Brain microvascular endothelial cell (primary cell): Measurements from ENCODE around the gene CNNM1.

Experiments used
- DNase-seq: peaks from one replicate; pipeline ENCODE4 v3.0.0-alpha.2; 2020
- H3K27ac ChIP-seq: fragments of 250-450 bp; sonication (Bioruptor Pico); 2 replicates; pipeline ENCODE4 v1.5.1; 2020; ENCODE audit warnings: mild to moderate bottlenecking, moderate library complexity
- H3K27me3 ChIP-seq: fragments of 250-450 bp; sonication (Bioruptor Pico); replicated peaks from 2 replicates; pipeline ENCODE4 v1.5.1; 2020; ENCODE audit warnings: mild to moderate bottlenecking
- H3K36me3 ChIP-seq: fragments of 250-450 bp; sonication (Bioruptor Pico); replicated peaks from 2 replicates; pipeline ENCODE4 v1.5.1; 2020; ENCODE audit warnings: mild to moderate bottlenecking
- H3K4me3 ChIP-seq: 2 replicates; pipeline ENCODE4 v1.5.1; 2011; ENCODE audit warnings: low read depth, mild to moderate bottlenecking, control low read depth, low read length, moderate library complexity
- CTCF ChIP-seq: IDR thresholded peaks from 2 replicates; pipeline ENCODE4 v1.5.1; 2011; ENCODE audit warnings: low read depth, mild to moderate bottlenecking, moderate library complexity, low read length, control low read depth, inconsistent platforms; ENCODE audit errors: missing control alignments
- in situ Hi-C: cut with HindIII; loops from 2 replicates; pipeline ENCODE4 v1.10.0; 2017; ENCODE audit warnings: low sequenced_read_pairs, low pct_ligation_motif_present

Gene CNNM1

DNA sequence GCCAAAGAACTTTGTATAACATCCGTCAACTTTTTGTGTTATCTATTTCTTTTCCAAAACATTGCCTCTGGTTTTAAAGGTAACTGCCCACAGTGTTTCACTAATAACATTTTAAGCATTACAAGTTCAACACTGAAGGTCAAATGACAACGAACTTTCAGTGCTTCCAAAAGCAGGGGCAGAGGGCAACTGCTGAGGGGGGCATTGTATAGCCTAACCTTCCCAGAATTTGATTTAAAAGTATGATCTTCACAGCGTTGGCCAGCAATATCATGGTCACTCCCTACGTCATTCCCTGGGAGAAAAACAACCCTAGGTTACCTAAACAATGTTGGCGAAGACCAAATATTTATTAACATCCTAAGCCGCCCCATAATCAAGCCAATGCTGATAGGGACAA, 103.7 kb downstream of the CNNM1 start:
- Histone ChIP-seq H3K4me3 (no peak overlapping the region), H3K27me3 (no peaks in the 10 kb centered on the region), H3K36me3 (no peaks in the 10 kb centered on the region), H3K27ac (no peak overlapping the region)
- DNase-seq, result no peak
- in situ Hi-C loops, result no loop called here
- no peak for TF ChIP-seq CTCF

GRCh38 chr10:99433378-99434020, 104.3 kb downstream of the CNNM1 start:
- H3K36me3 ChIP-seq, result no peaks in the 10 kb centered on the region
- no peak for DNase-seq
- H3K4me3 ChIP-seq, result no peak overlapping the region
- H3K27me3 ChIP-seq, result no peaks in the 10 kb centered on the region
- no peak overlapping the region for H3K27ac ChIP-seq
- peak; percentile 38 for TF ChIP-seq CTCF
- in situ Hi-C loops, result no loop called here

DNA sequence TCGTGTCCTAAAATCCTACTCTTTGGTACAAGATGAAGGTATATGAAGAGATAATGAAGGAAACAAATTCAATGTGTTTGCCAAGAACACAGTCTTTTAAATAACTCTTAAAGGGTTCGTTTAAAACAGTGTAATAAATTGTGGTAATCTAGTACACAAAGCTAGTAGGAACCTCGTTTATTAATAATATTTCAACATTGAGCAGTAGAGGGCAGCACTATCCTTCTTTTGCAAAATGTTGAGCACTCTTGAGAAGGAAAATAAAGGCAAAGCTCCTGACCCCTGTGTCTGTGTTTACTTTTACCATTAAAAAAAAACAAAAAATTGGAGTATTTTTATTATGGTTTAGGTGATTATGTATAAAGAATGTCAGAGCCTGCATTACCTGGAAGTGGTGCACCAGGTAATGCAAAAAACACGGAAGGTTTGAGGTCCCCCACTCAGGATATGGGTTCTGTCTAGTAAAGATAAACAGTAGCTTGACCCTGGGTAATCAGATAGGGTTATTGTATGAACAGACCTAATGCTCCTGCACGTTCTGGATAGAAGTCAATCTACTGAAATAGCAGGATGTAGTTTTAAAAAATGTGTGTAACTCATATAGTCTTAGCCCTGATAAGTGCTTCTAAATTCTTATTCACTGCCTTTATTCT, 107.0 kb downstream of the CNNM1 start:
- peak; percentile 44 for TF ChIP-seq CTCF
- DNase-seq, result peak; percentile 12
- in situ Hi-C loops, result no loop called here

DNA sequence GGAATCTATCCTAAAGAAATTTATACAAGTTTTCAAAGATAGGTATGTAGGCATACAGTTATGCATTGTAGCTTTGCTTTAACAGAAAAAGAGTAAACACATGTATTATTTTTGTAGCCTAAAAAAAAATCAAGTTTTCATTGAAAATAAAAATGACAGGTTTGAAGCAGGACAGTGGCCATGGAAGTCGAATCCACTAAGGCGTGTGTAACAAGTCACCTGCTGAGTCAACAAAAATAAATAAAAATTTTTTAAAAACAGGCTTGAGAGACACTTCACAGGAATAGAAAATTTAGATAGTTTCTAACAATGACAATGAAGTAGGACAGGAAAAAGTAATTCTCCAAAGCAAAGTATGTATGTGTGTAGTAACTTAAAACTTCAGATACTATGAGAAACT, 109.7 kb downstream of the CNNM1 start:
- in situ Hi-C loops, result no loop called here
- Histone ChIP-seq H3K27ac (no peak overlapping the region), H3K4me3 (no peak overlapping the region), H3K36me3 (no peaks in the 10 kb centered on the region), H3K27me3 (no peaks in the 10 kb centered on the region)
- no peak for DNase-seq
- no peak for TF ChIP-seq CTCF

More for the DNA sequence above, 107.0 kb downstream of the CNNM1 start:
- Histone ChIP-seq H3K4me3 (no peak overlapping the region), H3K27ac (no peak overlapping the region), H3K36me3 (no peaks in the 10 kb centered on the region), H3K27me3 (no peaks in the 10 kb centered on the region)

DNA sequence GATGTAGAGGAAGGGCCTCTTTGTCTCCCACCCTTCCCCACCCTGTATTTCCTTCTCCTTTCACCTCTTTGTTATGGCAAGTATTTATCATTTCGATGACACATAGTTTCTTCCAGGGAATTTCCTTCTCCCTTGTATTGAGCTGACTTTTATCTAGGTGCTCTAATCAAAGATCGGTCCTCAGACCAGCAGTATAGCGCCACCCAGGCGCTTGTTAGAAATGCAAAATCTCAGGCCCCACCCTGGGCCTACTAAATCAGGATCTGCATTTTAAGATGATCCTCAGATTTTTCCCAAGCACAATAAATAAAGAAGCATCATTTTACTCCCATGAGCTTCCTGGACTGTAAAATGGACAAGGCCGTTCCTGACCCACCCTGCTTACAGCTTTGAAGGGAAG, 113.2 kb downstream of the CNNM1 start:
- no peaks in the 10 kb centered on the region for H3K36me3 ChIP-seq
- TF ChIP-seq CTCF, result no peak
- in situ Hi-C loops, result no loop called here
- H3K4me3 ChIP-seq, result no peak overlapping the region
- H3K27ac ChIP-seq, result no peak overlapping the region
- H3K27me3 ChIP-seq, result peaks cover 7% of the 10 kb centered on the region
- no peak for DNase-seq
